Upper lobe of left lung (tissue), 4 donors: ENCODE measurements around the gene UNC45B.

ENCODE experiments used
- EP300 ChIP-seq, 4 donors: sonication (generic); formaldehyde crosslinking; IDR thresholded peaks; one replicate each; pipeline ENCODE4 v1.5.1; 2017; ENCODE audit warnings: antibody characterized with exemption in 4 of 4, control low read depth in 2 of 4
- POLR2A ChIP-seq, 4 donors: fragments of 450-650 bp; IDR thresholded peaks; one replicate each; pipeline ENCODE4 v1.5.1; 2016 to 2017; ENCODE audit warnings: antibody characterized with exemption in 4 of 4, mild to moderate bottlenecking in 2 of 4
- POLR2AphosphoS5 ChIP-seq, 2 donors: sonication (generic); formaldehyde crosslinking; IDR thresholded peaks; one replicate each; pipeline ENCODE4 v1.5.1; 2017; ENCODE audit warnings: antibody characterized with exemption in 2 of 2
- TF ChIP-seq, protein P1 (sequence below), 6 experiments: fragments of 450-650 bp in 4 of 6; fragments of 200-600 bp in 2 of 6; sonication (generic) in 2 of 6; IDR thresholded peaks; one replicate each; pipeline ENCODE4 v1.5.1; 2016 to 2019; ENCODE audit warnings: antibody characterized with exemption in 6 of 6

DNA sequence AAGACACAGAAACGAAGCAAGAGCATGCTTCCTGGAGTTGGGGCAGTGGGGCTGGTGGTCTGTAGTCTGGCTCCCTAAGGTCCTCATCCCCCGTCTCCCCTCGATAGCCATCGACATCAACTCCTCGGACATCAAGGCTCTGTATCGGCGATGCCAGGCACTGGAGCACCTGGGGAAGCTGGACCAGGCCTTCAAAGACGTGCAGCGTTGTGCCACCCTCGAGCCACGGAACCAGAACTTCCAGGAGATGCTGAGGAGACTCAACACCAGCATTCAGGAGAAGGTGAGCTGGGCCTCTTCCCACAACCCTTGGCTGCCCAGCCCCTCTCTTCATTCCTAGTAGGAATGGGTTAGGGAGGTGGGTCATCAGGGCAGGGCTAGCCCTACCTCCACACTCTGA lies 2.3 kb downstream of the UNC45B start:
- TF ChIP-seq, protein P1, sequence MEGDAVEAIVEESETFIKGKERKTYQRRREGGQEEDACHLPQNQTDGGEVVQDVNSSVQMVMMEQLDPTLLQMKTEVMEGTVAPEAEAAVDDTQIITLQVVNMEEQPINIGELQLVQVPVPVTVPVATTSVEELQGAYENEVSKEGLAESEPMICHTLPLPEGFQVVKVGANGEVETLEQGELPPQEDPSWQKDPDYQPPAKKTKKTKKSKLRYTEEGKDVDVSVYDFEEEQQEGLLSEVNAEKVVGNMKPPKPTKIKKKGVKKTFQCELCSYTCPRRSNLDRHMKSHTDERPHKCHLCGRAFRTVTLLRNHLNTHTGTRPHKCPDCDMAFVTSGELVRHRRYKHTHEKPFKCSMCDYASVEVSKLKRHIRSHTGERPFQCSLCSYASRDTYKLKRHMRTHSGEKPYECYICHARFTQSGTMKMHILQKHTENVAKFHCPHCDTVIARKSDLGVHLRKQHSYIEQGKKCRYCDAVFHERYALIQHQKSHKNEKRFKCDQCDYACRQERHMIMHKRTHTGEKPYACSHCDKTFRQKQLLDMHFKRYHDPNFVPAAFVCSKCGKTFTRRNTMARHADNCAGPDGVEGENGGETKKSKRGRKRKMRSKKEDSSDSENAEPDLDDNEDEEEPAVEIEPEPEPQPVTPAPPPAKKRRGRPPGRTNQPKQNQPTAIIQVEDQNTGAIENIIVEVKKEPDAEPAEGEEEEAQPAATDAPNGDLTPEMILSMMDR (IDR thresholded peaks at IDR 0.05) = no peak
- TF ChIP-seq POLR2A (IDR thresholded peaks at IDR 0.05) (no peak), EP300 (IDR thresholded peaks at IDR 0.05) (no peak), POLR2AphosphoS5 (IDR thresholded peaks at IDR 0.05) (no peak)
